Measurements from ENCODE around the gene TEX14. TPM values are rescaled to one million over a fixed set of nuclear protein-coding genes. Genes with fewer than 3 reads are reported as not detected.
"Not testable (repeated sequence)": the region's sequence is repeated elsewhere in the genome, so short reads cannot be mapped to it uniquely, and the experiment has no call there.

TEX14 gene
- total RNA-seq, 1 donor from 2014 or later = 0.76 TPM

DNA sequence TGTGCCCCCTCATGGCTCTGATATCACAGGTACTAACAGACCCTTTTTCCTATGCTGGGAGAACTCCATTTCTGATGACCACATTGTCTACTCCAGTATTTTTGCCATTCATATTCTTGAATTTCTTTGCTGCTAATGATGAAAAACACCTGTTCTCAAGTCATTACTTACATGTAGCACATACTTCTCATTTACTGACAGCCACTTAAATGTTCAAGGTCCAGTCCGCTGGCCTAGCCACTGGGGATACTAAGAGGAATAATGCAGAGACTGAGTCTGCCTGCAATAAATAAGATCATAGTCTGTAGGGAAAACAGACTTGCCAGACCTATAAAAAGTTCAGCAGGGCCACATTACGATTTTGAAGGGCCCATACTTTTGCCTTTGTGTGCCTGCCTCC is 27.5 kb downstream of the TEX14 start:
- ATAC-seq (no peak), DNase-seq (ENCODE audit: low spot score) (no peak)
- intact Hi-C loops (cut with DNase I) = loop anchor here (5.0 kb wide), 1 partner anchor 1618 kb away; no protein-coding TSS in a partner anchor

GRCh38 chr17:58661499-58661898 is 30.3 kb downstream of the TEX14 start:
- intact Hi-C loops (cut with DNase I) = loop anchor here (5.0 kb wide), 1 partner anchor 1621 kb away; no protein-coding TSS in a partner anchor
- no peak for DNase-seq (ENCODE audit: low spot score)
- no peak for ATAC-seq

- DNase-seq (ENCODE audit: low spot score) (no peak), ATAC-seq (no peak)
- intact Hi-C loops (cut with DNase I) = loop anchor here (5.0 kb wide), 1 partner anchor 1622 kb away; no protein-coding TSS in a partner anchor
Measured at GRCh38 chr17:58660621-58661020, 31.2 kb downstream of the TEX14 start.

DNA sequence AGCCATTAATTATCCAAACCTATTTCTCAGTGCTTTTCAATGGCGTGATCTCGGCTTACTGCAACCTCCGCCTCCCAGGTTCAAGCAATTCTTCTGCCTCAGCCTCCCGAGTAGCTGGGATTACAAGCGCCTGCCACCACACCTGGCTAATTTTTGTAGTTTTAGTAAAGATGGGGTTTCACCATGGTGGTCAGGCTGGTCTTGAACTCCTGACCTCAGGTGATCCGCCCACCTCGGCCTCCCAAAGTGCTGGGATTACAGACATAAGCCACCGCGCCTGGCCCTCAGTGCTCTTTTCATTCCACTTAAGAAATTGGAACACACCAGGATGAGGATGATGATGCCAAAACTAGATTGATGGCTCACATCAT is 32.1 kb downstream of the TEX14 start:
- intact Hi-C loops (cut with DNase I) = loop anchor here (5.0 kb wide), 1 partner anchor 1623 kb away; no protein-coding TSS in a partner anchor
- not testable (repeated sequence) for DNase-seq (ENCODE audit: low spot score); ATAC-seq

GRCh38 chr17:58658804-58659713 is 32.8 kb downstream of the TEX14 start:
- peak; percentile 84 for DNase-seq (ENCODE audit: low spot score)
- intact Hi-C loops (cut with DNase I) = no loop called here
- ATAC-seq = peak; percentile 96

GRCh38 chr17:58657962-58658803 is 33.7 kb downstream of the TEX14 start:
- DNase-seq (ENCODE audit: low spot score); intact Hi-C loops (cut with DNase I): not testable (repeated sequence)
- peak; percentile 19 for ATAC-seq

DNA sequence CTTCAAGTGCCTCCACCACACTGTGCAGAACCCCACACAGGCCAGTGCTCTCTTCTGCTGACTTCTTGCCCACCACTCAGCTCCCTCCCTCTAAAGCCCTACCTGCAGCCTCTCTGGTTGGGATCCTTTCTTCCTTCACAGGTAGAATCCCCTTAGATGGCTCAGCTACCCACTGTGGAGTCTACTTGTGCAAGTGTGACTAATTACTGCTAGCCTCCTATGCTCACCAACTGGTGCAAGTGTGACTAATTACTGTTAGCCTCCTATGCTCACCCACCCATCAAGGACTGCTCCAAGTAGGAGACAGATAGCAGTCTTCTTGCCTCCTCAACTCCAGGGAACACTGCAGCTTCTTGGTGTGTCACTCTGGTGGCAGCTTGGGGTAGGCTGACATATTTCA is 43.6 kb downstream of the TEX14 start:
- intact Hi-C loops (cut with DNase I) = no loop called here
- DNase-seq (ENCODE audit: low spot score) (no peak), ATAC-seq (no peak)

DNA sequence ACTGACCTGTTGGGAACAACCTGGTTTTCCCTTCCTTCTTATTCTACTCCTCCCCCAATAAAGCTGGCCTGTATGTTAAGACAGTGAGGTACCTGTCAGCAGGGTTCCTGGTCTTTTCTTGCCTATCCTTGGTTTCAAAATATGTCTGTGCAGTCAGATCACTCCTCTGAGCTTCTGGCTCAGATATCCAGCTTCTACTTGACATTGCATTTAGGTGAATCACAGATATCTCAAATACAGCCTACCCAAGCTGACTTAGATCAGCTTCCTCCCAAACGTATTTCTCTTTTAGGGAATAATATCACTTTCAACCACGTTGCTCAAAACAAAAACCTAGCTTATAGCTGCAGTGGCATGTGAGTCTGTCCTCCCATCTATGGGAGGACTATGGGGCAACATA is 48.7 kb downstream of the TEX14 start:
- intact Hi-C loops (cut with DNase I) = no loop called here
- ATAC-seq (no peak), DNase-seq (ENCODE audit: low spot score) (no peak)

- no peak for ATAC-seq
- DNase-seq (ENCODE audit: low spot score) = no peak
- intact Hi-C loops (cut with DNase I) = no loop called here
Measured at GRCh38 chr17:58641887-58642311, 49.9 kb downstream of the TEX14 start.

- DNase-seq (ENCODE audit: low spot score) (no peak), ATAC-seq (no peak)
- intact Hi-C loops (cut with DNase I) = no loop called here
Measured at GRCh38 chr17:58640202-58640601, 51.6 kb downstream of the TEX14 start.

DNA sequence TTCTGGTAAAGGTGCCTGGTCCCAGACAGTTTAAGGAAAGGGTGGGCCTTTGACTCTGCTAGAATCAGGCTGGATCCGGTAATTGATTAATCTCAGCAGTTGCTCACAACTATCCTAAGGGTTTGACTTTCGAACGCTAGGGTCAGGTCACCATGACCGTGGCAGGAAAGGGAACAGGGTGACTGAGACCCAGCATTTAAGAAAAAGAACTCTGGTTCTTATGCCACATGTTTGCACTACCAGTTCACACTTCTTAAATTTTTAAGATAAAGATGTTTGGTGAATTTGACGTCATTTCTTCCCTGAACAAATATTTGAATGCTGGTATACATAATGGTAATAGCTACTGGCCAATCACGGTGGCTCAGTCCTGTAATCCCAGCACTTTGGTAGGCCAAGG is 52.2 kb downstream of the TEX14 start:
- ATAC-seq (no peak), DNase-seq (ENCODE audit: low spot score) (no peak)
- intact Hi-C loops (cut with DNase I) = no loop called here

GRCh38 chr17:58637011-58637570 is 54.8 kb downstream of the TEX14 start:
- DNase-seq (ENCODE audit: low spot score) = no peak
- intact Hi-C loops (cut with DNase I) = no loop called here
- no peak for ATAC-seq

DNA sequence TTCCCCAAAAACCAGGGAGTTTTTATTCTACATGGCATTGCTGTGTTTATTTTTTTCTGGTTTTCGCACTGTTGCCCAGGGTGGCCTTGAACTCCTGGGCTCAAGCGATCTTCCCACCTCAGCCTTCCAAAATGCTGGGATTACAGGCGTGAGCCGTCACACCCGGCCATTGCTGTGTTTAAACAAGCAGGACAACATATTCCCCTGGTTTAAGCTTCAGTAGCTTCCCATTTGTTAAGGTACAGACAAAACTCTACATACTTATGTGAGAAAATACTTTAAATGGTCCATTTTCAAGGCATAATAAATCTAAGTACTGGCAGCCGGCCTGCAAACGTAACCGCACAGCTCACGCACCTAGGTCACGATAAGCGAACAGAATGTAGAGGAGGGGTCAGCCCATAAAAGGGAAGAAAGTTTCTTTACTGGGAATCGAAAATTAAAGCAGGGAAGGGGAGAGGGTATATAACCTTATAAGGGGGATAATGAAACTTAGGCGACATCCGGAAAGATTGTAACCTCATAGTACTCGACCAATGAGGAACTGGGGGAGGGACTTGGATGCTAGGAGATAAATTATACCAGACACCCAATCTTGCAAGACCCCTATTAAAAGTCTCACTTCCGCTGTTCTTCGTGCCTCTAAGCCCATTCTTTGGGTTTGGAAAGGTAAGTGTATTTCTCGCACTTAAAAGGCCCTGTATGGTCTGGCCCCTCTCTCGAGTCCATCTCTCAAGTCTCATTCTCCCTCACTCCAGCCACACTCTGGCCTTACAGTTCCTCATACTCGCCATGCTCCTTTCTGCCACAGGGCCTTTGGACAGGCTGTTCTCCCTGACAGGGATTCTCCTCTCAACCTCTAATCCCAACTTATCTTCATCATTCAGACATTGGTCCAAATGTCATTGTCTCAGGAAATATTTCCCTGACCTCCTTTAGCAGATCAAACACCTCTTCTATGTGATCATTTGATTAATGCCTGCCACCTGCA is 59.2 kb downstream of the TEX14 start:
- ATAC-seq = peak; percentile 2
- intact Hi-C loops (cut with DNase I) = no loop called here
- DNase-seq (ENCODE audit: low spot score) = no peak

DNA sequence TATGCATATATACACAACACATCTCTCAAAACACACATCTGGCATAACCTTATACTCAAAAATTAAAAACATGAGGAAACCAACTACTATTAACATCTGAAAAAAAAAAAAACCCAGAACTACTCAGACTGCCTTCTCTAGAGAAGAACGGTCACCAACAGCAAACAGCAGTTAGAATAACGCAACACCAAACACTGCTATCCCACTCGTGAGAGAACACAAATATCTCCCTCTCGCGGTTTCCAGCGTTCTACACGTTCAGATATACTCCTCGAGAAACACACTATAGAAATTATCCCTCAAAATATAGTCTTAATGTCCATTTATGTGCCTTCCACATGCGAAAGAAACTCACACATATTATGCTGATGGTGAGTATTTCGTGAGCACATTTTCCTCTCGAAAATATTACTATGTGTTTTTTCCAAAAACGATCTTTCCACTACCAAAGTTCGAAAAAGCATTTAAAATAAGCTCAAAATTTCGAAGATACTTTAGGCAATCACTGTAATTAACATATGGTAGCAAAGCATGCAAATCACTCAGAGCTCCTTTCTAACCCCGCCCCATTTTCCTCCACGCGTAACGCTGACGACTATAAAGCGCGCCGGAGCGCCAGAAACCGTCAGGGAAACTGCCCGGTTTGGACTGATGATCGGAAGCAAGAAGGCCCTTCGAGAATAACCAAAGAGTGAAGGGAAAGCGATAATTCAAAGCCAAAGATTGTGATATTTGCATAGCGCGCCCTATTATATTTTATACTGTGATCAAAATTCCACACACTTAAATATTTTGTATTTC is 60.1 kb downstream of the TEX14 start:
- DNase-seq (ENCODE audit: low spot score) (peak; percentile 97), ATAC-seq (peak; percentile 98)
- intact Hi-C loops (cut with DNase I) = no loop called here

DNA sequence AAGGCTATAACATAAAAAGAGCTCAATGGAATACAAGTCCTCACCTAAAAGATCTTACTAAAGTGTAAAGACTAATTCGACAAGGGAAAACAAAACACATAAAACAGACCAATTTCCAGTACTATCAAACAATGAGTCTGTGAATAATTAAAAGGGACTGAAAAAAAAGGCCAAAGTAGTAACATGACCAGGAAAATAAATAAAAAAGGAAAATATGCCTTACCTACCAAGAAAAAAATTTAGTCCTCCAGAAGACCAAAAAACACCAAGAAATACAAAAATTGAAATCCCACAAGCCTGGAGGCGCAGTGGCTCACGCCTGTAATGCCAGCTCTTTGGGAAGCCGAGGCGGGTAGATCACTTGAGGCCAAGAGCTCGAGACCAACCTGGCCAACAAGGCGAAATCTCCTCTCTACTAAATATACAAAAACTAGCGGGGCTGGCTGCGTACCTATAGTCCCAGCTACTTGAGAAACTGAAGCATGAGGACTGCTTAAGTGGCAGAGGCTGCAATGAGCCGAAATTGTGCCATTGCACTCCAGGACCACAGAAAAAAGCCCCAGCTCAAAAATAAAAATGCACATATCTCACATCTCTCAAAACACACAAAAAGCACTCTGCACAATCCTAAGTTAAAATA is 60.8 kb downstream of the TEX14 start:
- peak; percentile 2 for ATAC-seq
- no peak for DNase-seq (ENCODE audit: low spot score)
- intact Hi-C loops (cut with DNase I) = no loop called here

DNA sequence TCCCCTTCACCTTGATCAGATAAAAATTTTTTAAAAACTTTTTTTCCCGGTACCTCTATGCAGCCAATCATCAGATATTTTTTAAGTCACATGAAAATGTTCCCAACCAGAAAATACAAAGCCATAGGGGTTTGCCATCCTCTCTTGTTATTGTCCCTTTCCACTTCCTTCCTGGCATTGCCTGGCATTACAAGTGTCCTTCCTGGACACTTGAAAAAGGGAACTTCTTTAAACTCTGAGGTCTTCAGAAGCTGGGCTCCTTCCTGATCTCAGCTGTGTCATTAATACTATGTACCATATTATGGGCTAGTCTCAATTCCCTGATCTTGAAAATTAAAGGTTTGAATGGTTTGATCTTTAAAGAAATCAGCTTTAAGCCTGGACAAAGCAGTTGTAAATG is 64.9 kb downstream of the TEX14 start:
- intact Hi-C loops (cut with DNase I) = no loop called here
- ATAC-seq (peak; percentile 15), DNase-seq (ENCODE audit: low spot score) (no peak)

GRCh38 chr17:58624751-58625150 is 67.1 kb downstream of the TEX14 start:
- intact Hi-C loops (cut with DNase I) = no loop called here
- ATAC-seq = no peak

More at GRCh38 chr17:58624751-58625150, 67.1 kb downstream of the TEX14 start:
- DNase-seq (ENCODE audit: low spot score) = no peak

All from sciatic nerve (tissue), 2 donors.